Skeletal muscle satellite cell (primary cell): ENCODE data around the gene LST1.

ENCODE experiments used
- H3K27me3 ChIP-seq: 2 replicates; pipeline ENCODE4 v1.7.0; 2013; ENCODE audit warnings: low read length; ENCODE audit not compliant: control insufficient read depth, insufficient read depth
- H3K36me3 ChIP-seq: 2 replicates; pipeline ENCODE4 v1.7.0; 2013; ENCODE audit warnings: mild to moderate bottlenecking, control low read depth, low read length; ENCODE audit not compliant: insufficient read depth
- H3K4me1 ChIP-seq: 2 replicates; pipeline ENCODE4 v1.7.0; 2013; ENCODE audit warnings: low read length; ENCODE audit not compliant: control insufficient read depth, insufficient read depth
- H3K4me2 ChIP-seq: 2 replicates; pipeline ENCODE4 v1.7.0; 2013; ENCODE audit warnings: mild to moderate bottlenecking, low read length
- H3K4me3 ChIP-seq: 2 replicates; pipeline ENCODE4 v1.7.0; 2013; ENCODE audit warnings: low read length
- H3K9ac ChIP-seq: 2 replicates; pipeline ENCODE4 v1.7.0; 2013; ENCODE audit warnings: mild to moderate bottlenecking, low read depth, low read length, moderate library complexity
- H3K9me3 ChIP-seq: replicated peaks from 2 replicates; pipeline ENCODE4 v1.7.0; 2013; ENCODE audit warnings: mild to moderate bottlenecking, control low read depth, low read length

The LST1 gene

DNA sequence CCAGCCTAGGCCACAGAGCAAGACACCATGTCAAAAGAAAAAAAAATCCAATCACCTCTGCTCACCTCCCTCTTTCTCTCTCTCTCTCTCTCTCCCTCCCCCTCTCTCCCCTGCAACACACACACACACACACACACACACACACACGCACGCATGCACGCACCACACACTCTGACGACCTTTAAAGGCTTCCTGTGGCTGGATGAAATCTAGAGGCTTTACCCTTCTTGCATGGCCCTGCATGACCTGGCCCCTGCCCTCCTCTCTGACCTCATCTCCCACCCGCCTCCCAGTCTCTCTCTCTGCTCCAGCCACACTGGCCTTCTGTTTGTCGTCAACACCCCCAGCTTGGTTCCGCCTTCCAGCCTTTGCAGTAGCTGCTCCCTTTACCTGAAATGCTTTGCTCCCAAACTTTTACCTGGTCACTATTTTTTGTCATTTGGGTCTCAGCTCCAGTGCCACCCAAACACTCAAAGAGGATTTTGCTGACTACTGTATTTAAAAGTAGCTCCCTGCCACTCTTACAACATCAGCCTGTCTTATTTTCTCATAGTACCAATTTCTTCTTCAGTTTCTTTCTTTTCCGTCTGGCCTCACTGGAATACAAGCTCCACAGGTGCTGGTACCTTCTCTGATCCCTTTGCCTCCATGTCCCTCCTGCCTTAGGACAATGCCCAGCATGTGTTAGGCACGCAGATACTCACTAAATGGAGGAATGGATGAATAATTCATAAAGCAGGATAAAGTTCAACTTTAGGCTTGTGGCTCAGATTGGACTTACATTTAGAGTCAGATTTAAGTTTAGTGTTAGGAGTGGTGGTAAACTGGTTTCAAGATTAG lies 18.3 kb upstream of the LST1 start:
- Histone ChIP-seq H3K9ac (no peak overlapping the region), H3K4me3 (no peak overlapping the region), H3K9me3 (no peaks in the 10 kb centered on the region), H3K4me2 (no peak overlapping the region), H3K4me1 (peaks cover 12% of the 10 kb centered on the region), H3K27me3 (no peaks in the 10 kb centered on the region), H3K36me3 (no peaks in the 10 kb centered on the region)

DNA sequence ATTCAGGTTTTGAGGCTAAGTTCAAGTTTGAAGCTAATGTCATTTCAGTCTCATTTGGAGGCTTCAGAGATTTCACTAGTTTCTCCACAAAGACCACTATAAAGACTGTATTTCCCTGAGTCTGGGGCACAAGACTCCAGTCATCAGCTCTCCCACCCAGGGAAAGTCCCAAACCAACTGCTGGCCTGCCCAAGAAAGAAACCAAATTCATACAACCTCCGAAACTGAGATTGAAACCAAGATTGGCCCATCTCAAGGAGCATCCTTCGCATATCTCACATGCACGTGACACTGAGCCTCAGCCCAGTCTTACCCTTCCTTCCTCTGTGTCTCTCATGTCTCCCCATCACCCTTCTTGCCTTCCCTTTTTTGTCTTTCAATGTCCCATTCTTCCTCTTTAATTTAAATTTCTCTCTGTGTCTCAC lies 17.5 kb upstream of the LST1 start:
- H3K4me1 ChIP-seq = peaks cover 4% of the 10 kb centered on the region
- H3K4me3 ChIP-seq = no peak overlapping the region

DNA sequence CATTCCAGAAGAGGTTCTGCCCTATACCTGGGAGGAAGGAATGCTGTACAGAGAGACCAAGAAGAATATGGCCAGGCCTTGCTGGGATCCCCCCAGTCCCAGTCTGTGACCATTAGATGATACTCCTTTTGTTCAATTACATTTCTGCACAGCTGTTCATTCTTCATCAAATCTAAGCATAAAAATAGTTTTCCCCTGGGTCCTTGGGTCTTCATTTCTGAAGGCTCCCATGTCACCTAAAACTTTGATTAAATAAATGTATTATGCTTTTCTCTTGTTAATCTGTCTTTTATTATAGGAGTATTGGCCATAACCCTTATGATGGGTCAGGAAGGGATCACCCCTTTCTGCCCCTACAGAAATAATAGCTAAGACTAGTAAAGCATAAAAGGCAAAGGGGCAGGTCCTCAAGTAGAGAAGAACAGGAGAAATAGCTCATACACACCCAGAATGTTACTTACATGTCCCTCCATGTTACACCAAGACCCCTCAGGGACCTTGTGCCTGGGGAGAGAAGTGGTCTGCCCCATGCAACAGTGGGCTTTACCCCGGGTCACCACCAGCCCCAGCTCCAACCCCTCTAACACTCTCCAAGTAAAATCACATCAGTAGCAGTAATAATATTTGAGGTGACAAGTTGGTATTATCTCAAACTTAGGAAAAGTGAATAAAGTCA lies 16.1 kb upstream of the LST1 start:
- H3K9ac ChIP-seq = no peak overlapping the region
- H3K9me3 ChIP-seq = no peaks in the 10 kb centered on the region
- no peaks in the 10 kb centered on the region for H3K4me1 ChIP-seq
- no peaks in the 10 kb centered on the region for H3K36me3 ChIP-seq
- H3K4me3 ChIP-seq = no peak overlapping the region
- H3K4me2 ChIP-seq = no peak overlapping the region
- peaks cover 3% of the 10 kb centered on the region for H3K27me3 ChIP-seq

More for the DNA sequence above, 17.5 kb upstream of the LST1 start:
- Histone ChIP-seq H3K9ac (no peak overlapping the region), H3K36me3 (no peaks in the 10 kb centered on the region), H3K27me3 (no peaks in the 10 kb centered on the region), H3K9me3 (no peaks in the 10 kb centered on the region), H3K4me2 (no peak overlapping the region)

DNA sequence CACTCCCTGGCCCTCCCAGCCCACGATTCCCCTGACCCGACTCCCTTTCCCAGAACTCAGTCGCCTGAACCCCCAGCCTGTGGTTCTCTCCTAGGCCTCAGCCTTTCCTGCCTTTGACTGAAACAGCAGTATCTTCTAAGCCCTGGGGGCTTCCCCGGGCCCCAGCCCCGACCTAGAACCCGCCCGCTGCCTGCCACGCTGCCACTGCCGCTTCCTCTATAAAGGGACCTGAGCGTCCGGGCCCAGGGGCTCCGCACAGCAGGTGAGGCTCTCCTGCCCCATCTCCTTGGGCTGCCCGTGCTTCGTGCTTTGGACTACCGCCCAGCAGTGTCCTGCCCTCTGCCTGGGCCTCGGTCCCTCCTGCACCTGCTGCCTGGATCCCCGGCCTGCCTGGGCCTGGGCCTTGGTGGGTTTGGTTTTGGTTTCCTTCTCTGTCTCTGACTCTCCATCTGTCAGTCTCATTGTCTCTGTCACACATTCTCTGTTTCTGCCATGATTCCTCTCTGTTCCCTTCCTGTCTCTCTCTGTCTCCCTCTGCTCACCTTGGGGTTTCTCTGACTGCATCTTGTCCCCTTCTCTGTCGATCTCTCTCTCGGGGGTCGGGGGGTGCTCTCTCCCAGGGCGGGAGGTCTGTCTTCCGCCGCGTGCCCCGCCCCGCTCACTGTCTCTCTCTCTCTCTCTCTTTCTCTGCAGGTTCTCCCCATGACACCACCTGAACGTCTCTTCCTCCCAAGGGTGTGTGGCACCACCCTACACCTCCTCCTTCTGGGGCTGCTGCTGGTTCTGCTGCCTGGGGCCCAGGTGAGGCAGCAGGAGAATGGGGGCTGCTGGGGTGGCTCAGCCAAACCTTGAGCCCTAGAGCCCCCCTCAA lies 13.8 kb upstream of the LST1 start, which contains the start of gene LTA:
TSS of gene LTA (plus strand) at position 249 of the 871 bp plus-strand sequence. CDS start at position 703, 454 bp downstream.
- Histone ChIP-seq H3K4me1 (peaks cover 4% of the 10 kb centered on the region), H3K9me3 (no peaks in the 10 kb centered on the region), H3K4me2 (no peak within 1 kb of the TSS), H3K9ac (no peak within 1 kb of the TSS), H3K36me3 (no peaks in the 10 kb centered on the region), H3K27me3 (peaks cover 12% of the 10 kb centered on the region), H3K4me3 (no peak within 1 kb of the TSS)

DNA sequence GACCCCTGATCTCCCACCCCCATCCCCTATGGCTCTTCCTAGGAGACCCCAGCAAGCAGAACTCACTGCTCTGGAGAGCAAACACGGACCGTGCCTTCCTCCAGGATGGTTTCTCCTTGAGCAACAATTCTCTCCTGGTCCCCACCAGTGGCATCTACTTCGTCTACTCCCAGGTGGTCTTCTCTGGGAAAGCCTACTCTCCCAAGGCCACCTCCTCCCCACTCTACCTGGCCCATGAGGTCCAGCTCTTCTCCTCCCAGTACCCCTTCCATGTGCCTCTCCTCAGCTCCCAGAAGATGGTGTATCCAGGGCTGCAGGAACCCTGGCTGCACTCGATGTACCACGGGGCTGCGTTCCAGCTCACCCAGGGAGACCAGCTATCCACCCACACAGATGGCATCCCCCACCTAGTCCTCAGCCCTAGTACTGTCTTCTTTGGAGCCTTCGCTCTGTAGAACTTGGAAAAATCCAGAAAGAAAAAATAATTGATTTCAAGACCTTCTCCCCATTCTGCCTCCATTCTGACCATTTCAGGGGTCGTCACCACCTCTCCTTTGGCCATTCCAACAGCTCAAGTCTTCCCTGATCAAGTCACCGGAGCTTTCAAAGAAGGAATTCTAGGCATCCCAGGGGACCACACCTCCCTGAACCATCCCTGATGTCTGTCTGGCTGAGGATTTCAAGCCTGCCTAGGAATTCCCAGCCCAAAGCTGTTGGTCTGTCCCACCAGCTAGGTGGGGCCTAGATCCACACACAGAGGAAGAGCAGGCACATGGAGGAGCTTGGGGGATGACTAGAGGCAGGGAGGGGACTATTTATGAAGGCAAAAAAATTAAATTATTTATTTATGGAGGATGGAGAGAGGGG lies 12.6 kb upstream of the LST1 start:
- Histone ChIP-seq H3K4me3 (no peak overlapping the region), H3K4me2 (no peak overlapping the region), H3K9ac (no peak overlapping the region), H3K36me3 (no peaks in the 10 kb centered on the region), H3K27me3 (peaks cover 12% of the 10 kb centered on the region), H3K4me1 (peaks cover 4% of the 10 kb centered on the region), H3K9me3 (no peaks in the 10 kb centered on the region)

DNA sequence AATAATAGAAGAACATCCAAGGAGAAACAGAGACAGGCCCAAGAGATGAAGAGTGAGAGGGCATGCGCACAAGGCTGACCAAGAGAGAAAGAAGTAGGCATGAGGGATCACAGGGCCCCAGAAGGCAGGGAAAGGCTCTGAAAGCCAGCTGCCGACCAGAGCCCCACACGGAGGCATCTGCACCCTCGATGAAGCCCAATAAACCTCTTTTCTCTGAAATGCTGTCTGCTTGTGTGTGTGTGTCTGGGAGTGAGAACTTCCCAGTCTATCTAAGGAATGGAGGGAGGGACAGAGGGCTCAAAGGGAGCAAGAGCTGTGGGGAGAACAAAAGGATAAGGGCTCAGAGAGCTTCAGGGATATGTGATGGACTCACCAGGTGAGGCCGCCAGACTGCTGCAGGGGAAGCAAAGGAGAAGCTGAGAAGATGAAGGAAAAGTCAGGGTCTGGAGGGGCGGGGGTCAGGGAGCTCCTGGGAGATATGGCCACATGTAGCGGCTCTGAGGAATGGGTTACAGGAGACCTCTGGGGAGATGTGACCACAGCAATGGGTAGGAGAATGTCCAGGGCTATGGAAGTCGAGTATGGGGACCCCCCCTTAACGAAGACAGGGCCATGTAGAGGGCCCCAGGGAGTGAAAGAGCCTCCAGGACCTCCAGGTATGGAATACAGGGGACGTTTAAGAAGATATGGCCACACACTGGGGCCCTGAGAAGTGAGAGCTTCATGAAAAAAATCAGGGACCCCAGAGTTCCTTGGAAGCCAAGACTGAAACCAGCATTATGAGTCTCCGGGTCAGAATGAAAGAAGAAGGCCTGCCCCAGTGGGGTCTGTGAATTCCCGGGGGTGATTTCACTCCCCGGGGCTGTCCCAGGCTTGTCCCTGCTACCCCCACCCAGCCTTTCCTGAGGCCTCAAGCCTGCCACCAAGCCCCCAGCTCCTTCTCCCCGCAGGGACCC lies 11.7 kb upstream of the LST1 start:
- Histone ChIP-seq H3K4me1 (peaks cover 4% of the 10 kb centered on the region), H3K4me3 (no peak overlapping the region), H3K4me2 (no peak overlapping the region)

DNA sequence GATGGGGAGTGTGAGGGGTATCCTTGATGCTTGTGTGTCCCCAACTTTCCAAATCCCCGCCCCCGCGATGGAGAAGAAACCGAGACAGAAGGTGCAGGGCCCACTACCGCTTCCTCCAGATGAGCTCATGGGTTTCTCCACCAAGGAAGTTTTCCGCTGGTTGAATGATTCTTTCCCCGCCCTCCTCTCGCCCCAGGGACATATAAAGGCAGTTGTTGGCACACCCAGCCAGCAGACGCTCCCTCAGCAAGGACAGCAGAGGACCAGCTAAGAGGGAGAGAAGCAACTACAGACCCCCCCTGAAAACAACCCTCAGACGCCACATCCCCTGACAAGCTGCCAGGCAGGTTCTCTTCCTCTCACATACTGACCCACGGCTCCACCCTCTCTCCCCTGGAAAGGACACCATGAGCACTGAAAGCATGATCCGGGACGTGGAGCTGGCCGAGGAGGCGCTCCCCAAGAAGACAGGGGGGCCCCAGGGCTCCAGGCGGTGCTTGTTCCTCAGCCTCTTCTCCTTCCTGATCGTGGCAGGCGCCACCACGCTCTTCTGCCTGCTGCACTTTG lies 10.7 kb upstream of the LST1 start, which contains the start of gene TNF:
TSS of gene TNF (plus strand) at position 231 of the 567 bp plus-strand sequence. CDS start at position 408, 177 bp downstream.
- Histone ChIP-seq H3K36me3 (no peaks in the 10 kb centered on the region), H3K9me3 (no peaks in the 10 kb centered on the region), H3K4me3 (no peak within 1 kb of the TSS), H3K27me3 (peaks cover 12% of the 10 kb centered on the region), H3K4me2 (no peak within 1 kb of the TSS), H3K4me1 (peaks cover 4% of the 10 kb centered on the region), H3K9ac (no peak within 1 kb of the TSS)

More for the DNA sequence above, 11.7 kb upstream of the LST1 start:
- Histone ChIP-seq H3K27me3 (peaks cover 12% of the 10 kb centered on the region), H3K9ac (no peak overlapping the region), H3K9me3 (no peaks in the 10 kb centered on the region), H3K36me3 (no peaks in the 10 kb centered on the region)

DNA sequence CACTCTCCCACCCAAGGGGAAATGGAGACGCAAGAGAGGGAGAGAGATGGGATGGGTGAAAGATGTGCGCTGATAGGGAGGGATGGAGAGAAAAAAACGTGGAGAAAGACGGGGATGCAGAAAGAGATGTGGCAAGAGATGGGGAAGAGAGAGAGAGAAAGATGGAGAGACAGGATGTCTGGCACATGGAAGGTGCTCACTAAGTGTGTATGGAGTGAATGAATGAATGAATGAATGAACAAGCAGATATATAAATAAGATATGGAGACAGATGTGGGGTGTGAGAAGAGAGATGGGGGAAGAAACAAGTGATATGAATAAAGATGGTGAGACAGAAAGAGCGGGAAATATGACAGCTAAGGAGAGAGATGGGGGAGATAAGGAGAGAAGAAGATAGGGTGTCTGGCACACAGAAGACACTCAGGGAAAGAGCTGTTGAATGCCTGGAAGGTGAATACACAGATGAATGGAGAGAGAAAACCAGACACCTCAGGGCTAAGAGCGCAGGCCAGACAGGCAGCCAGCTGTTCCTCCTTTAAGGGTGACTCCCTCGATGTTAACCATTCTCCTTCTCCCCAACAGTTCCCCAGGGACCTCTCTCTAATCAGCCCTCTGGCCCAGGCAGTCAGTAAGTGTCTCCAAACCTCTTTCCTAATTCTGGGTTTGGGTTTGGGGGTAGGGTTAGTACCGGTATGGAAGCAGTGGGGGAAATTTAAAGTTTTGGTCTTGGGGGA lies 10.0 kb upstream of the LST1 start:
- Histone ChIP-seq H3K4me3 (no peak overlapping the region), H3K9ac (no peak overlapping the region), H3K4me1 (peaks cover 4% of the 10 kb centered on the region), H3K36me3 (no peaks in the 10 kb centered on the region), H3K4me2 (no peak overlapping the region), H3K27me3 (peaks cover 12% of the 10 kb centered on the region), H3K9me3 (no peaks in the 10 kb centered on the region)

DNA sequence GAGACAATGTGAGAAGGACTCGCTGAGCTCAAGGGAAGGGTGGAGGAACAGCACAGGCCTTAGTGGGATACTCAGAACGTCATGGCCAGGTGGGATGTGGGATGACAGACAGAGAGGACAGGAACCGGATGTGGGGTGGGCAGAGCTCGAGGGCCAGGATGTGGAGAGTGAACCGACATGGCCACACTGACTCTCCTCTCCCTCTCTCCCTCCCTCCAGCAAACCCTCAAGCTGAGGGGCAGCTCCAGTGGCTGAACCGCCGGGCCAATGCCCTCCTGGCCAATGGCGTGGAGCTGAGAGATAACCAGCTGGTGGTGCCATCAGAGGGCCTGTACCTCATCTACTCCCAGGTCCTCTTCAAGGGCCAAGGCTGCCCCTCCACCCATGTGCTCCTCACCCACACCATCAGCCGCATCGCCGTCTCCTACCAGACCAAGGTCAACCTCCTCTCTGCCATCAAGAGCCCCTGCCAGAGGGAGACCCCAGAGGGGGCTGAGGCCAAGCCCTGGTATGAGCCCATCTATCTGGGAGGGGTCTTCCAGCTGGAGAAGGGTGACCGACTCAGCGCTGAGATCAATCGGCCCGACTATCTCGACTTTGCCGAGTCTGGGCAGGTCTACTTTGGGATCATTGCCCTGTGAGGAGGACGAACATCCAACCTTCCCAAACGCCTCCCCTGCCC lies 9.0 kb upstream of the LST1 start:
- no peaks in the 10 kb centered on the region for H3K9me3 ChIP-seq
- H3K4me2 ChIP-seq = no peak overlapping the region
- H3K27me3 ChIP-seq = peaks cover 12% of the 10 kb centered on the region
- no peak overlapping the region for H3K9ac ChIP-seq
- H3K4me1 ChIP-seq = peaks cover 12% of the 10 kb centered on the region
- no peaks in the 10 kb centered on the region for H3K36me3 ChIP-seq
- H3K4me3 ChIP-seq = no peak overlapping the region
